HEK293 (cell line): Measurements from ENCODE around the gene MLEC.
A peak's percentile ranks its signal among the peaks of the same experiment; 100 is the strongest.

Experiments used
- CTCF ChIA-PET: fragments of 350-600 bp; formaldehyde crosslinking; extraction: SDS; loops from one replicate; lab custom pipeline; 2021; ENCODE audit warnings: antibody characterized with exemption; lab: Yijun Ruan, JAX
- POLR2A ChIA-PET: fragments of 300-600 bp; formaldehyde crosslinking; extraction: SDS; loops from one replicate; lab custom pipeline; 2020; ENCODE audit warnings: antibody characterized with exemption, inconsistent platforms; lab: Yijun Ruan, JAX
- H3K27ac ChIP-seq: fragments of 200-500 bp; sonication (Bioruptor generic); 2 replicates; pipeline ENCODE4 v1.5.1; 2014; ENCODE audit warnings: low read depth, low read length, control low read depth, inconsistent platforms; ENCODE audit errors: extremely low read depth
- H3K36me3 ChIP-seq, 2 experiments: fragments of 200-500 bp in 1 of 2; sonication (Bioruptor generic) in 1 of 2; 1 replicate in 1 of 2; 2 replicates in 1 of 2; pipeline ENCODE4 v1.5.1; 2014 to 2017; ENCODE audit warnings: inconsistent platforms in 2 of 2, low read length in 2 of 2; ENCODE audit not compliant: control insufficient read depth in 2 of 2, insufficient read depth in 1 of 2
- H3K4me1 ChIP-seq: fragments of 200-500 bp; sonication (Bioruptor generic); 2 replicates; pipeline ENCODE4 v1.5.1; 2014; ENCODE audit warnings: mild to moderate bottlenecking, low read length, inconsistent platforms; ENCODE audit not compliant: control insufficient read depth, insufficient read depth
- H3K4me3 ChIP-seq: 2 replicates; pipeline ENCODE4 v1.5.1; 2011; ENCODE audit warnings: low read depth, mild to moderate bottlenecking, control low read depth, low read length, moderate library complexity
- H3K9me3 ChIP-seq: fragments of 200-500 bp; sonication (Bioruptor generic); 2 replicates; pipeline ENCODE4 v1.5.1; 2014; ENCODE audit warnings: low read depth, low read length, inconsistent platforms; ENCODE audit not compliant: control insufficient read depth, insufficient read depth
- GLI2 ChIP-seq: fragments of 450-650 bp; formaldehyde crosslinking; IDR thresholded peaks from 2 replicates; pipeline ENCODE4; 2017; ENCODE audit warnings: missing biosample characterization, missing genetic modification characterization, low read depth, borderline replicate concordance
- OSR2 ChIP-seq: fragments of 450-650 bp; formaldehyde crosslinking; IDR thresholded peaks from 2 replicates; pipeline ENCODE4 v1.5.1; 2016; ENCODE audit warnings: missing biosample characterization, missing genetic modification characterization
- OVOL3 ChIP-seq: fragments of 450-650 bp; formaldehyde crosslinking; IDR thresholded peaks from 2 replicates; pipeline ENCODE4 v1.5.1; 2016; ENCODE audit warnings: missing biosample characterization, missing genetic modification characterization
- SP7 ChIP-seq: fragments of 450-650 bp; formaldehyde crosslinking; IDR thresholded peaks from 2 replicates; pipeline ENCODE4 v1.5.1; 2016; ENCODE audit warnings: missing biosample characterization, missing genetic modification characterization
- TCF7L2 ChIP-seq: IDR thresholded peaks from 2 replicates; pipeline ENCODE4 v1.6.1; 2011; ENCODE audit warnings: low read depth, mild to moderate bottlenecking, inconsistent platforms, low read length, moderate library complexity, borderline replicate concordance
- ZNF10 ChIP-seq: fragments of 450-650 bp; formaldehyde crosslinking; IDR thresholded peaks from 2 replicates; pipeline ENCODE4 v1.5.1; 2017; ENCODE audit warnings: missing biosample characterization, missing genetic modification characterization
- ZNF112 ChIP-seq: fragments of 450-650 bp; formaldehyde crosslinking; IDR thresholded peaks from 2 replicates; pipeline ENCODE4 v1.5.0; 2017; ENCODE audit warnings: missing biosample characterization, missing genetic modification characterization
- ZNF175 ChIP-seq: fragments of 450-650 bp; formaldehyde crosslinking; IDR thresholded peaks from 2 replicates; pipeline ENCODE4 v1.5.1; 2016; ENCODE audit warnings: missing biosample characterization, missing genetic modification characterization
- ZNF184 ChIP-seq: fragments of 450-650 bp; IDR thresholded peaks from 2 replicates; pipeline ENCODE4 v1.5.1; 2018; ENCODE audit warnings: missing biosample characterization, mild to moderate bottlenecking, missing genetic modification characterization
- ZNF211 ChIP-seq: fragments of 450-650 bp; formaldehyde crosslinking; IDR thresholded peaks from 2 replicates; pipeline ENCODE4 v1.5.1; 2016; ENCODE audit warnings: low read depth, missing biosample characterization, missing genetic modification characterization
- ZNF341 ChIP-seq: fragments of 450-650 bp; formaldehyde crosslinking; IDR thresholded peaks from 2 replicates; pipeline ENCODE4; 2016; ENCODE audit warnings: low read depth, missing biosample characterization, missing genetic modification characterization
- ZNF416 ChIP-seq: fragments of 450-650 bp; formaldehyde crosslinking; IDR thresholded peaks from 2 replicates; pipeline ENCODE4 v1.5.1; 2016; ENCODE audit warnings: missing biosample characterization, missing genetic modification characterization
- ZNF521 ChIP-seq: fragments of 450-650 bp; formaldehyde crosslinking; IDR thresholded peaks from 2 replicates; pipeline ENCODE4 v1.5.1; 2017; ENCODE audit warnings: missing biosample characterization, mild to moderate bottlenecking, missing genetic modification characterization
- ZNF544 ChIP-seq: fragments of 450-650 bp; formaldehyde crosslinking; IDR thresholded peaks from 2 replicates; pipeline ENCODE4 v1.5.0; 2017; ENCODE audit warnings: missing biosample characterization, missing genetic modification characterization
- ZNF561 ChIP-seq: fragments of 450-650 bp; IDR thresholded peaks from 2 replicates; pipeline ENCODE4 v1.5.1; 2018; ENCODE audit warnings: missing biosample characterization, missing genetic modification characterization, borderline replicate concordance
- ZNF571 ChIP-seq: fragments of 450-650 bp; formaldehyde crosslinking; IDR thresholded peaks from 2 replicates; pipeline ENCODE4 v1.5.0; 2017; ENCODE audit warnings: missing biosample characterization, missing genetic modification characterization
- ZNF596 ChIP-seq: fragments of 450-650 bp; IDR thresholded peaks from 2 replicates; pipeline ENCODE4 v1.5.0; 2018; ENCODE audit warnings: missing biosample characterization, mild to moderate bottlenecking, missing genetic modification characterization, moderate library complexity
- ZNF785 ChIP-seq: fragments of 450-650 bp; formaldehyde crosslinking; IDR thresholded peaks from 2 replicates; pipeline ENCODE4 v1.5.1; 2016; ENCODE audit warnings: missing biosample characterization, missing genetic modification characterization
- ZNF792 ChIP-seq: fragments of 450-650 bp; formaldehyde crosslinking; IDR thresholded peaks from 2 replicates; pipeline ENCODE4 v1.5.1; 2016; ENCODE audit warnings: missing biosample characterization, missing genetic modification characterization
- ZNF837 ChIP-seq: fragments of 450-650 bp; formaldehyde crosslinking; IDR thresholded peaks from 2 replicates; pipeline ENCODE4 v1.5.1; 2016; ENCODE audit warnings: missing biosample characterization, missing genetic modification characterization
- ZNF843 ChIP-seq: fragments of 450-650 bp; formaldehyde crosslinking; IDR thresholded peaks from 2 replicates; pipeline ENCODE4 v1.5.1; 2016; ENCODE audit warnings: missing biosample characterization, missing genetic modification characterization
- ZXDB ChIP-seq: fragments of 450-650 bp; formaldehyde crosslinking; IDR thresholded peaks from 2 replicates; pipeline ENCODE4 v1.5.1; 2016; ENCODE audit warnings: missing biosample characterization, missing genetic modification characterization
- TF ChIP-seq, protein P1 (sequence below): fragments of 450-650 bp; formaldehyde crosslinking; IDR thresholded peaks from 2 replicates; pipeline ENCODE4 v1.5.1; 2016; ENCODE audit warnings: missing biosample characterization, missing genetic modification characterization
- TF ChIP-seq, protein P2 (sequence below): fragments of 450-650 bp; formaldehyde crosslinking; IDR thresholded peaks from 2 replicates; pipeline ENCODE4 v1.5.1; 2017; ENCODE audit warnings: missing biosample characterization, mild to moderate bottlenecking, missing genetic modification characterization, moderate library complexity
- TF ChIP-seq, protein P3 (sequence below): fragments of 450-650 bp; formaldehyde crosslinking; IDR thresholded peaks from 2 replicates; pipeline ENCODE4 v1.5.1; 2016; ENCODE audit warnings: missing biosample characterization, missing genetic modification characterization, borderline replicate concordance

The MLEC gene

DNA sequence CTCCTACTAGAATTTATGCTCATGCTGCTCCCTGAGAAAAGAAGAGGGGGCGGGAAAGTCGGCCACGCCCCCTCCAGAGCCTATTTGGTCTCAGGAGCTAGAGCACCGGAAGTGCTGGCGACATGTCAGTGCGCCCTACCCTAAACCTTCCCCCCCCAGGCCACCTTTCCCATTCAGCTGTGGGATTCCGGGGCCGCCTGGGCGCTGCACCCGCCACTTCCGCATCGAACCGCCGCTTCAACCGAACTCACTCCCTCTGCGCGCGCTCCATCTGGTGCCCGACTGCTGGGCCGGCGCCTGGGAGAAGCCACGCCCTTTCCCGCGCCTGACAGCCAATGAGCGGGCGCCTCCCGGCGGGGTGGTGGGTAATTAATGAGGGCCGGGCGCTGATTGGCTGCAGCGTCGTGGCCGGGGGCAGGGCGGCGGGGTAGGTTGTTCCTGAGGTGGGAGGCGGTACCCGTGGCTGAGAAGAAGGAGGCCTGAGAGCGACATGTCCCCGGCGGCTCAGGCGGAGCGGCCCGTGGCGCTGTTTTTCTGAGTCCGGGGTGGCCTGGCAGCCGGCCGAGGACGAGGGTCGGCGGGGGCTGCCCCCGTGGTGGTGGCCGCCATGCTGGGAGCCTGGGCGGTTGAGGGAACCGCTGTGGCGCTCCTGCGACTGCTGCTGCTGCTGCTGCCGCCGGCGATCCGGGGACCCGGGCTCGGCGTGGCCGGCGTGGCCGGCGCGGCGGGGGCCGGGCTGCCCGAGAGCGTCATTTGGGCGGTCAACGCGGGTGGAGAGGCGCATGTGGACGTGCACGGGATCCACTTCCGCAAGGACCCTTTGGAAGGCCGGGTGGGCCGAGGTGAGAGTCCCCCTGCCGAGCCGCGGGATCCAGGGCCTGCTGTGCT lies at the start of gene MLEC (continued):
- TF ChIP-seq, protein P1, sequence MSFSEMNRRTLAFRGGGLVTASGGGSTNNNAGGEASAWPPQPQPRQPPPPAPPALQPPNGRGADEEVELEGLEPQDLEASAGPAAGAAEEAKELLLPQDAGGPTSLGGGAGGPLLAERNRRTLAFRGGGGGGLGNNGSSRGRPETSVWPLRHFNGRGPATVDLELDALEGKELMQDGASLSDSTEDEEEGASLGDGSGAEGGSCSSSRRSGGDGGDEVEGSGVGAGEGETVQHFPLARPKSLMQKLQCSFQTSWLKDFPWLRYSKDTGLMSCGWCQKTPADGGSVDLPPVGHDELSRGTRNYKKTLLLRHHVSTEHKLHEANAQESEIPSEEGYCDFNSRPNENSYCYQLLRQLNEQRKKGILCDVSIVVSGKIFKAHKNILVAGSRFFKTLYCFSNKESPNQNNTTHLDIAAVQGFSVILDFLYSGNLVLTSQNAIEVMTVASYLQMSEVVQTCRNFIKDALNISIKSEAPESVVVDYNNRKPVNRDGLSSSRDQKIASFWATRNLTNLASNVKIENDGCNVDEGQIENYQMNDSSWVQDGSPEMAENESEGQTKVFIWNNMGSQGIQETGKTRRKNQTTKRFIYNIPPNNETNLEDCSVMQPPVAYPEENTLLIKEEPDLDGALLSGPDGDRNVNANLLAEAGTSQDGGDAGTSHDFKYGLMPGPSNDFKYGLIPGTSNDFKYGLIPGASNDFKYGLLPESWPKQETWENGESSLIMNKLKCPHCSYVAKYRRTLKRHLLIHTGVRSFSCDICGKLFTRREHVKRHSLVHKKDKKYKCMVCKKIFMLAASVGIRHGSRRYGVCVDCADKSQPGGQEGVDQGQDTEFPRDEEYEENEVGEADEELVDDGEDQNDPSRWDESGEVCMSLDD (tag by site-specific recombination), result no peak
- TF ChIP-seq TCF7L2 (no peak), ZNF175 (no peak), ZNF561 (tag by site-specific recombination) (peak; percentile 93), ZNF792 (no peak), ZNF544 (tag by site-specific recombination) (no peak)
- TF ChIP-seq, protein P2, sequence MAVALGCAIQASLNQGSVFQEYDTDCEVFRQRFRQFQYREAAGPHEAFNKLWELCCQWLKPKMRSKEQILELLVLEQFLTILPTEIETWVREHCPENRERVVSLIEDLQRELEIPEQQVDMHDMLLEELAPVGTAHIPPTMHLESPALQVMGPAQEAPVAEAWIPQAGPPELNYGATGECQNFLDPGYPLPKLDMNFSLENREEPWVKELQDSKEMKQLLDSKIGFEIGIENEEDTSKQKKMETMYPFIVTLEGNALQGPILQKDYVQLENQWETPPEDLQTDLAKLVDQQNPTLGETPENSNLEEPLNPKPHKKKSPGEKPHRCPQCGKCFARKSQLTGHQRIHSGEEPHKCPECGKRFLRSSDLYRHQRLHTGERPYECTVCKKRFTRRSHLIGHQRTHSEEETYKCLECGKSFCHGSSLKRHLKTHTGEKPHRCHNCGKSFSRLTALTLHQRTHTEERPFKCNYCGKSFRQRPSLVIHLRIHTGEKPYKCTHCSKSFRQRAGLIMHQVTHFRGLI (tag by site-specific recombination), result peak; percentile 78; the same call in 1 of the 2 replicates
- TF ChIP-seq, all 188 proteins: peak for 81

DNA sequence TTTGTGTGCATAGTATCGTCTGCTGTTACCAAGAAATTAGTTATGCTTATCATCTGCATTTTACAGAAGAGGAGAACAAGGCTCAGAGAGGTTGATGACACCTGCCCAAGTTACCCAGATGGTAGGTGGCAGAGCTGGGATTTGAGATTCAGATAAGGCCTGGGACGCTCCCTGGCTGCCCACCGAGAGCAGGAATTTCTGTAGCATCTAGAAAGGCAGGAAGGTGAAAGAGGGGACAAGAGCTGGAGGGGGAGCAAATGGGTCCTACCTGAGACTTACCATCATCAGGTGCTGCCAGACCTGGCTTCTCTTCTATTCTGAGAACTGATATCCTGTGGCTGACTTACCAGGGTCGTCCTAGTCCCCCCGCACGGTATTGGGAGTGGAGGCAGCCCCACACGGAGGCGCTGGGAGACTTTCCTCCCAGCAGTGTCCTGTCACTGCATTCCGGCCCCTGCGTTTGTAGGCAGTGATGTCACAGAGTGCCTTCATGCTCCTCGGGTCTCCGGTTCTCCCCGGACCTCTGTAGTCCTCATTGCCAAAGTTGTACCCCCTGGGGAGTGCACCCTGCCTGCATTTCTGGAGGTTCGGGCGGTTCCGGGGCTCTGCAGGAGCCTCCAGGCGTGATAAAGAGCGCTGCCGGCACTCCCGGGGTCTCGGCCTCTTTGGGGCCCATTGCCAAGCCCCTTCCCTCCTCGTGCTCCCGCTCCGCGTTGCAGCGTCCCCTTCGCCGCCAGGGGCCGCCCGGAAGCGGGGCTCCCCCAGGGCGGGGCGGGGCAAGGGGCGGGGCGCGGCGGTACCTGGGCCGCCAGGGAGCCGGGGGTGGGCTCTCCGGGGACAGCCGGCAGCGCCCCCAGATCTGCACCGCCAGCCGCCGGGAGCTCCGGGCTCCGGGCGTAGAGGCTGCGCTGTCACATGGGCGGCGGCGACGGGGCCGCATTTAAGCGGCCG lies 46.9 kb upstream of the MLEC start, which contains the start of gene CABP1:
Gene CABP1, plus strand, starts transcription at position 856 of the 951 bp plus-strand sequence. Its CDS starts 60 bp downstream, at position 916.
- ChIA-PET CTCF (interaction anchor here (0.7 to 3.5 kb wide), 4 partner anchors 9 to 370 kb away, joined by 4 to 21 read pairs (median 12); partner anchors contain the start of gene POP5), POLR2A (interaction anchor here (1.2 kb wide), 1 partner anchor 9 kb away, joined by 3 read pairs; no protein-coding TSS in a partner anchor)
- Histone ChIP-seq H3K36me3 (no peaks in the 10 kb centered on the region), H3K4me1 (peaks cover 5% of the 10 kb centered on the region; the same call in 1 of the 2 replicates), H3K4me3 (peak within 1 kb of the TSS; percentile 41), H3K27ac (peak within 1 kb of the TSS; percentile 56; the same call in 1 of the 2 replicates), H3K9me3 (no peaks in the 10 kb centered on the region)
- TF ChIP-seq ZNF837 (no peak), SP7 (tag by site-specific recombination) (0 out of 2 replicates have a peak, but pooled peaks have one; percentile 54), ZNF112 (tag by site-specific recombination) (no peak), ZNF571 (tag by site-specific recombination) (no peak), ZNF843 (tag by site-specific recombination) (no peak), ZNF10 (tag by site-specific recombination) (peak; percentile 38; the same call in 1 of the 2 replicates), ZXDB (peak; percentile 92), OSR2 (no peak), ZNF521 (tag by site-specific recombination) (no peak), ZNF416 (tag by site-specific recombination) (no peak), ZNF785 (no peak), ZNF596 (tag by site-specific recombination) (no peak), ZNF184 (tag by site-specific recombination) (no peak), GLI2 (tag by site-specific recombination) (no peak), ZNF211 (tag by site-specific recombination) (no peak), ZNF341 (tag by site-specific recombination) (no peak), OVOL3 (tag by site-specific recombination) (no peak)
- TF ChIP-seq, protein P3, sequence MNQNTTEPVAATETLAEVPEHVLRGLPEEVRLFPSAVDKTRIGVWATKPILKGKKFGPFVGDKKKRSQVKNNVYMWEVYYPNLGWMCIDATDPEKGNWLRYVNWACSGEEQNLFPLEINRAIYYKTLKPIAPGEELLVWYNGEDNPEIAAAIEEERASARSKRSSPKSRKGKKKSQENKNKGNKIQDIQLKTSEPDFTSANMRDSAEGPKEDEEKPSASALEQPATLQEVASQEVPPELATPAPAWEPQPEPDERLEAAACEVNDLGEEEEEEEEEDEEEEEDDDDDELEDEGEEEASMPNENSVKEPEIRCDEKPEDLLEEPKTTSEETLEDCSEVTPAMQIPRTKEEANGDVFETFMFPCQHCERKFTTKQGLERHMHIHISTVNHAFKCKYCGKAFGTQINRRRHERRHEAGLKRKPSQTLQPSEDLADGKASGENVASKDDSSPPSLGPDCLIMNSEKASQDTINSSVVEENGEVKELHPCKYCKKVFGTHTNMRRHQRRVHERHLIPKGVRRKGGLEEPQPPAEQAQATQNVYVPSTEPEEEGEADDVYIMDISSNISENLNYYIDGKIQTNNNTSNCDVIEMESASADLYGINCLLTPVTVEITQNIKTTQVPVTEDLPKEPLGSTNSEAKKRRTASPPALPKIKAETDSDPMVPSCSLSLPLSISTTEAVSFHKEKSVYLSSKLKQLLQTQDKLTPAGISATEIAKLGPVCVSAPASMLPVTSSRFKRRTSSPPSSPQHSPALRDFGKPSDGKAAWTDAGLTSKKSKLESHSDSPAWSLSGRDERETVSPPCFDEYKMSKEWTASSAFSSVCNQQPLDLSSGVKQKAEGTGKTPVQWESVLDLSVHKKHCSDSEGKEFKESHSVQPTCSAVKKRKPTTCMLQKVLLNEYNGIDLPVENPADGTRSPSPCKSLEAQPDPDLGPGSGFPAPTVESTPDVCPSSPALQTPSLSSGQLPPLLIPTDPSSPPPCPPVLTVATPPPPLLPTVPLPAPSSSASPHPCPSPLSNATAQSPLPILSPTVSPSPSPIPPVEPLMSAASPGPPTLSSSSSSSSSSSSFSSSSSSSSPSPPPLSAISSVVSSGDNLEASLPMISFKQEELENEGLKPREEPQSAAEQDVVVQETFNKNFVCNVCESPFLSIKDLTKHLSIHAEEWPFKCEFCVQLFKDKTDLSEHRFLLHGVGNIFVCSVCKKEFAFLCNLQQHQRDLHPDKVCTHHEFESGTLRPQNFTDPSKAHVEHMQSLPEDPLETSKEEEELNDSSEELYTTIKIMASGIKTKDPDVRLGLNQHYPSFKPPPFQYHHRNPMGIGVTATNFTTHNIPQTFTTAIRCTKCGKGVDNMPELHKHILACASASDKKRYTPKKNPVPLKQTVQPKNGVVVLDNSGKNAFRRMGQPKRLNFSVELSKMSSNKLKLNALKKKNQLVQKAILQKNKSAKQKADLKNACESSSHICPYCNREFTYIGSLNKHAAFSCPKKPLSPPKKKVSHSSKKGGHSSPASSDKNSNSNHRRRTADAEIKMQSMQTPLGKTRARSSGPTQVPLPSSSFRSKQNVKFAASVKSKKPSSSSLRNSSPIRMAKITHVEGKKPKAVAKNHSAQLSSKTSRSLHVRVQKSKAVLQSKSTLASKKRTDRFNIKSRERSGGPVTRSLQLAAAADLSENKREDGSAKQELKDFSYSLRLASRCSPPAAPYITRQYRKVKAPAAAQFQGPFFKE (tag by site-specific recombination), result no peak
